Heart left ventricle (tissue), 13 donors: Measurements from ENCODE around the gene NPHP4.

Experiments used
- POLR2A ChIP-seq, 2 donors: fragments of 450-650 bp; IDR thresholded peaks; one replicate each; pipeline ENCODE4 v1.6.1; 2017; ENCODE audit warnings: antibody characterized with exemption in 2 of 2, mild to moderate bottlenecking in 2 of 2, moderate library complexity in 2 of 2
- TF ChIP-seq, protein P1 (sequence below), 12 donors: fragments of 200-600 bp; sonication (generic) in 4 of 12; IDR thresholded peaks; one replicate each; pipeline versions ENCODE4 v1.5.0 to v1.8.0; 2018 to 2022; ENCODE audit warnings: antibody characterized with exemption in 12 of 12, mild to moderate bottlenecking in 5 of 12
- donor health status: ischemic (EF 13 %, LVEDD 7.1; RV severe dilation, severe dysfunction).
- donor health status: DM: no; HTN: yes; CAD: no.
- donor health status: DM: no; HTN: no; CAD: no.
- donor health status: ischemic (EF 25% LVEDD 6.9; RV normal size, moderate dysfunction).
- donor health status: ischemic (EF 25% LVEDD 5.7; RV mildly dilated, moderate dysfunction).
- donor health status: ischemic (EF 35%, LVEDD 5.7; RV mildly dilated, moderate dysfunction).
- donor health status: nonischemic (EF 11% LVEDD 7.7; RV severe dilation, severe dysfunction).
- donor health status: DM: yes; HTN: yes; CAD: no.
- donor health status: PGD.
- donor health status: ischemic (EF 29% LVEDD 5.4; RV normal size, mild dysfunction).
- donor health status: nonischemic (EF 23%, LVEDD 6.1; RV moderate dilation, normal function).

DNA sequence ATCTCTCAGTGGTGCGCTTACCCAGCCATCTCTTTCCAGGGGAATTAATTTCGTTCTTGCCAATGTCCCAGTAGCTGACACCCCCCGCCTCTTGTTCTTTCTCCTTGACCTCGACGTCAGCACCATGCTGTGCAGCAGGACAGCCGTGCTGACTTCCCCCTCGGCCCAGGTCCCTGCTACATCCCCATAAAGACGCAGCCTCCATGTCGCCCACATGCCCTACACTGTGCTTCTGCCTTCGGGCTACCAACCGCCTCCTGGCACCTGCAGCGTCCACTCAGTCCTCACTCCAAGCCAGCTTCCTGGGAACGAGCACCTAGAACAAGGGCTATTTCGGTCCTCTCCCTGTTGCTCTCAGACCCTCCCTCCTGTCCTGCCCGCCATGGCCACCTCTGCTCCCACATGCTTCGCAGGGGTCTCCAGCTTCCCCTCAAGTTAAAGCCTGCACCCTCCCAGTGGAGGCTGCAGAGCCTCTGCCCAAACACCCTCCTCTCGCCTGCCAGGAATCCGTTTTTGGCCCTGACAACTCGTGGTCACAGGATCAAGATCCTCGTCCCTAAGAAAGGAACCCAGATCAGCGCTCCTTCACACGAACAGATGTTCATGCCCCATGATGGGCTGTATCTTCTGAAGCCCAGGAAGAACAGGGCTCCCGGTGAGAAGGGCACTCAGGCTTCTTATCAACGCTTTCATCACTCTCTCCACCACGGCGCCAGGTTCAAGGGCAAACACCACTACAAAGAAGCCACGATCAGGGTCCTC, 109.7 kb downstream of the NPHP4 start:
- TF ChIP-seq POLR2A (IDR thresholded peaks at IDR 0.05) = no peak
- TF ChIP-seq, protein P1, sequence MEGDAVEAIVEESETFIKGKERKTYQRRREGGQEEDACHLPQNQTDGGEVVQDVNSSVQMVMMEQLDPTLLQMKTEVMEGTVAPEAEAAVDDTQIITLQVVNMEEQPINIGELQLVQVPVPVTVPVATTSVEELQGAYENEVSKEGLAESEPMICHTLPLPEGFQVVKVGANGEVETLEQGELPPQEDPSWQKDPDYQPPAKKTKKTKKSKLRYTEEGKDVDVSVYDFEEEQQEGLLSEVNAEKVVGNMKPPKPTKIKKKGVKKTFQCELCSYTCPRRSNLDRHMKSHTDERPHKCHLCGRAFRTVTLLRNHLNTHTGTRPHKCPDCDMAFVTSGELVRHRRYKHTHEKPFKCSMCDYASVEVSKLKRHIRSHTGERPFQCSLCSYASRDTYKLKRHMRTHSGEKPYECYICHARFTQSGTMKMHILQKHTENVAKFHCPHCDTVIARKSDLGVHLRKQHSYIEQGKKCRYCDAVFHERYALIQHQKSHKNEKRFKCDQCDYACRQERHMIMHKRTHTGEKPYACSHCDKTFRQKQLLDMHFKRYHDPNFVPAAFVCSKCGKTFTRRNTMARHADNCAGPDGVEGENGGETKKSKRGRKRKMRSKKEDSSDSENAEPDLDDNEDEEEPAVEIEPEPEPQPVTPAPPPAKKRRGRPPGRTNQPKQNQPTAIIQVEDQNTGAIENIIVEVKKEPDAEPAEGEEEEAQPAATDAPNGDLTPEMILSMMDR (IDR thresholded peaks at IDR 0.05) = no peak
